ENCODE measurements around the gene BAIAP2L1. TPM values are rescaled to one million over a fixed set of nuclear protein-coding genes. Genes with fewer than 3 reads are reported as not detected.
"Not testable (repeated sequence)": the region's sequence is repeated elsewhere in the genome, so short reads cannot be mapped to it uniquely, and the experiment has no call there.

The BAIAP2L1 gene, protein sequence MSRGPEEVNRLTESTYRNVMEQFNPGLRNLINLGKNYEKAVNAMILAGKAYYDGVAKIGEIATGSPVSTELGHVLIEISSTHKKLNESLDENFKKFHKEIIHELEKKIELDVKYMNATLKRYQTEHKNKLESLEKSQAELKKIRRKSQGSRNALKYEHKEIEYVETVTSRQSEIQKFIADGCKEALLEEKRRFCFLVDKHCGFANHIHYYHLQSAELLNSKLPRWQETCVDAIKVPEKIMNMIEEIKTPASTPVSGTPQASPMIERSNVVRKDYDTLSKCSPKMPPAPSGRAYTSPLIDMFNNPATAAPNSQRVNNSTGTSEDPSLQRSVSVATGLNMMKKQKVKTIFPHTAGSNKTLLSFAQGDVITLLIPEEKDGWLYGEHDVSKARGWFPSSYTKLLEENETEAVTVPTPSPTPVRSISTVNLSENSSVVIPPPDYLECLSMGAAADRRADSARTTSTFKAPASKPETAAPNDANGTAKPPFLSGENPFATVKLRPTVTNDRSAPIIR
- 1 to 10 TPM; 2.4 TPM for total RNA-seq
- long read RNA-seq, partial matches to known transcripts, result 3 of 4 reads
- long read RNA-seq, other reads (novel, unspliced or antisense), result 1 of 4 reads

DNA sequence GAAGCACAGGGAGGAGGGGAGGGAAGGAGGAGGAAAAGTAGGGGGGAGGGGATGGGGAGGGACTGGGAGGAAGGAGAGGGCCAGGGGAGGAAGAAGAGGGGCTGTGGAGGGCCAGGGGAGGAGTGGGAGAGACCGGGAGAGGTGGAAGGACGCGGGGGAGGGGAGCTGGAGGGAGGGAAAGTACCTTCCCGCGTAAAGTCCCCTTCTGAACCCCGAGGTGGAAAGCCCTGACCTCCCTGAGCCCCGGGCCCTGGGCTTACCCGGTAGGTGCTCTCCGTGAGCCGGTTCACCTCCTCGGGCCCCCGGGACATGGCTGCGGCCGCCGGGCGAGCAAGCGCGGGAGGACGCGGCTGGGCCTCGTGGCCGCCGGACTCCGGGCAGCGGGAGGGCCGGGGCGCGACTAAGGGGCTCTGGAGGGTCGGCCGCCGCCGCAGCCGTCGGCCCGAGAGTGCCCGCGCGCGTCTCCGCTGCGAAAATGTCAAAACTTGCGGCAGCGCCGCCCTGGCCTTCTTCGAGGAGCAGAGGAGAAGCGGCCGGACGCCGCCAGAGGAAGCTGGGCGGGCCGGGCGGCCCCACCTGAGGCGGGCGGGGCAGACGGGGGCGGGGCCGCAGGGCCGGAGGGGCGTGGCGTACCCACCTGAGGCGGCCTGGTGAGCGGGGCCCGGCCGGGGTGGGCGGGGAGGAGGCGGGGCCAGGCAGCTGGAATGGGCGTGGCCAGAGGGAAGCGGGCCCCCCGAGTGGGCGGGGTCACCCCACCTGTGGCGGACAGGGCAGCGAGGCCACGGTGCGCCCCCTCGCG, at the start of gene BAIAP2L1:
BAIAP2L1 (minus strand) TSS at position 549 of the 799 bp plus-strand sequence; CDS start at position 311, 238 bp downstream.
- peak; percentile 76 for DNase-seq
- ATAC-seq, result peak; percentile 93 to 98
- intact Hi-C loops (cut with DNase I), result loop anchor here in 1 of 2 donors (2.0 kb wide), 1 partner anchor 106 kb away; no protein-coding TSS in a partner anchor

DNA sequence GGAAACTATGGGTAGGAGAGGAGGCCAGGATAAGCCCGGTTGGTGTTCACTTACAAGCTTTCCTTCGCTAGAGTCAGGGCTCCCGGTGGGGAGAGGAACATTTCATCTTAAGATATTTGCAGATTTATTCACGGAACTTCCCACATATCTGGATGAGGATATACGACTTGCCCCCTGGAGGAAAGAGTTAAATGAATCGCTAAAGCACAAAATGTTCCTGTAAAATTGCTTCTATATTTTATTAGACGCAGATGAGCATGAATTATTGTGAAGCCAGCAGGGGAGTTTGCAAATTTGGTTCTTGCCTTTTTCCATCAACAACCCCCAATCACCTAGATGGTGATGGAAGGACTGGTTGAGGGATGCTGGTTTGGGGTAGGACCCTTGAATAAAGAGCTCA, 47.9 kb upstream of the BAIAP2L1 start:
- DNase-seq (no peak), ATAC-seq (no peak)
- intact Hi-C loops (cut with DNase I), result no loop called here

DNA sequence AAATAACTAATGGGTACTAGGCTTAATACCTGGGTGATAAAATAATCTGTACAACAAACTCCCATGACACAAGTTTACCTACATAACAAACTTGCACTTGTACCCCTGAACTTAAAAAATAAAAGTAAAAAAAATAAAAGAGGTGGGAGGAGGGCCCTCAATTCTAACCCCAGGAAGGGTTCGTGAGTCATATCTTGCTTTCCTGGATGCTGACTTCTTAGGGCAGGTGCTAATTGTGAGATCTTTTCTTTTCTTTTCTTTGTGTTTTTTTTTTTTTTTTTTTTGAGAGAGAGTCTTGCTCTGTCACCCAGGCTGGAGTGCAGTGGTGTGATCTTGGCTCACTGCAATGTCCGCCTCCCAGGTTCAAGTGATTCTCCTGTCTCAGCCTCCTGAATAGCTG, 40.1 kb upstream of the BAIAP2L1 start:
- ATAC-seq; intact Hi-C loops (cut with DNase I); DNase-seq: not testable (repeated sequence)

DNA sequence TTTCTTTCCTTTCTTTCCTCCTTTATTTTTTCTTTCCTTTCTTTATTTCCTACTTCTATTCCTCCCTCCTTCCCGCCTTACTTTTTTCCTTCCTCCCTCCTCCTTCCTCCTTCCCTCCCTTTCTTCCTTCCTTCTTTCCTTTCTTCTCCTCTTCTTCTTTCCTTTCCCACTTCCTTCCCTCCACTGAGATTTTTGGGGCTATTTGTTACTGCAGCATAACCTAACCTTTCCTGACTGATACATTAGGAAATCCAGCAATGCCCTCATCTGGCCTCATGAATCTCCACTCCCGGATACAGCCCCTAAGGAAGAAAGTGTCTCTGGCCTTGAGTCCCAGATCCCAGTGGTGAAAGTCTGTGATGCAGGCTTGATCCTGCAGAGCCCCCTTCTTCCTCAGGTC, 38.6 kb upstream of the BAIAP2L1 start:
- intact Hi-C loops (cut with DNase I), result no loop called here
- DNase-seq (no peak), ATAC-seq (no peak)

DNA sequence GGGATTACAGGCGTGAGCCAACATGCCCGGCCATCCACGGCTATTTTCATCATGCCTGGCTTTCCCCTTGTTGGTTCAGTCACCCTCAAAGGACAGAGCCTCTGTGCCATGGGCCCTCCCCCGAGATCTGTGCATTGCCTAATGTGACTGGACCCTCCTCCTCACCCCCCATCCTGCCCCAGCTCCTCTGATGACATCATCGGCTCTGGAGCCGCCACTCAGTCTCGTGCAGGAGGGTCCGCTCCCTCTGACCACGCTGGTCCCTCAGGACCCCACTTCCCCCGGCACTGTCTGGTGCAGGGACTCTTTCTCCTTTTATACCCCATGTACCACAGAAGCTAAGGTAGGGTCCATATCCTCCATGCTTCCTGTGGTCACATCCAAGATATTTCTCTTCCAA, 33.2 kb upstream of the BAIAP2L1 start:
- ATAC-seq (no peak), DNase-seq (no peak)
- intact Hi-C loops (cut with DNase I), result loop anchor here (5.0 kb wide), 1 partner anchor 313 kb away; no protein-coding TSS in a partner anchor

DNA sequence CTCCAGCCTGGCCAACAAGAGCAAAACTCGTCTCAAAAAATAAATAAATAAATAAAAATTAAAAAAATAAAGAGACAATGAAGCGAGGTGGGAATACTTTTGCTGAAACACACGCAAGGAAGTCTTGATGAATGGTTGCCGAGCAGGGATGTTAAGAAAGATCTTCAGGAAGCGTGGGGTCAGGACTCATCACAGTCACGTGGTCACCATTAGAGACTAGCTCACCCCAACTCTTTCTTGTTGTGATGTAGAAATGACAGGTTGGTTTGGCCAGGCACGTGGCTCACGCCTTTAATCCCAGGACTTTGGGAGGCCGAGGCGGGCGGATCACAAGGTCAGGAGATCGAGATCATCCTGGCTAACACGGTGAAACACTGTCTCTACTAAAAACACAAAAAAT, 28.9 kb upstream of the BAIAP2L1 start:
- ATAC-seq (no peak), DNase-seq (no peak)
- intact Hi-C loops (cut with DNase I), result loop anchor here (5.0 kb wide), 1 partner anchor 318 kb away; no protein-coding TSS in a partner anchor

DNA sequence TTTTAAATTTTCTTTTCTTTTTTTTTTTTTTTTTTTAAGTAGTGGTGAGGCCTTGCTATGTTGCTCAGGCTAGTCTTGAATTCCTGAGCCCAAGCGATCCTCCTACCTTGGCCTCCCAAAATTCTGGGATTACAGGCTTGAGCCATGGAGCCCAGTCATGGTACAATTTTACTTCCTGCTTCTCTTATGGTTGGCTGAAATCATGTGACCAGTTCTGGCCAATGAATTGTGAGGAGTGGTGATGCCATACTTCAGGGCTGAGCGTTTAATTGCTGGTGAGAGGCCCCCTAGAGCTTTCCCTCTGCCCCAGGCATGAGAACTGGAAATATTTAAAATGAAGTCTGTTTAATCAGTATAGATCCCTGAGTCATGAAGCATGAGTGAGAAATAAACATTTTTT, 22.2 kb upstream of the BAIAP2L1 start:
- no peak for ATAC-seq
- intact Hi-C loops (cut with DNase I), result no loop called here
- DNase-seq, result no peak

DNA sequence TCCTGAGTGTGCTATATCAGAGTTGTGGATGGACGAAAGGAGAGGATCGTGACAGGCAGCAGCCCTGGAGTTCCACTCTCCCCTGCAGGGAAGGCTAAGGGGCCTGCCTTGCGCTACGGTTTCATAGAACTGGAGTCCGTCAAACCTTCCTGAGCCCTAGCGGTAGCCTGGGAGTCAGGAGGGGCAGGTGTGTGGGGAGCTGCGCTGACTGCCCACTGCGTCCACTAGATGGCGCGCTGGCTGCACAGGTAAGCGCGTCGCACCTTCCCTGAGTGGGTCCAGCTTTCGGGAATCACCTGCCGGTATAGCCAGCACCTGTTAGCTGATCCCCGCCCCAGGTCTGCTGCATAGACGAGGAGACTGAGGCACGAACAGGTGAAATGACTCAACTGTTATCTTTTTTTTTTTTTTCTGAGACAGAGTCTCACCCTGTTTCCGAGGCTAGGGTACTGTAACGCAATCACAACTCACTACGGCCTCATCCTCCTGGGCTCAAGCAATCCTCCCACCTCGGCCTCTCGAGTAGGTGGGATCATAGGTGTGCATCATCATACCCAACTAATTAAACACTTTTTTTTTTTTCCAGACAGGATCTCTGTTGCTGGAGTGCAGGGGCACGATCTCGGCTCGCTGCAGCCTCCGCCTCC, 20.2 kb upstream of the BAIAP2L1 start:
- intact Hi-C loops (cut with DNase I), result no loop called here
- ATAC-seq, result peak; percentile 55 to 66
- no peak for DNase-seq

DNA sequence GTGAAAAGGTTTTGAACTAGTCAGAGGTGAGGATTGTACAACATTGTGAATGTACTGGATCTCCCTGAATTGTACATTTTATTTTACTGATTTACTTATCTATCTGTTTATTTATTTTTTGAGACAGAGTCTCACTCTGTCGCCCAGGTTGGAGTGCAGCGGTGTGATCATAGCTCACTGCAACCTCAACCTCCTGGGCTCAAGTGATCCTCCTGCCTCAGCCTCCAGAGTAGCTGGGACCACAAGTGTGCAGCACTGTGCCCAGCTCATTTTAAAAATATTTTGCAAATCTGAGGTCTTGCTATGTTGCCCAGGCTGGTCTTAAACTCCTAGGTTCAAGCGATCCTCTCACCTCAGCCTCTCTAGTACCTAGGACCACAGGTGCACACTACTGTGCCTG, 19.1 kb upstream of the BAIAP2L1 start:
- ATAC-seq; DNase-seq; intact Hi-C loops (cut with DNase I): not testable (repeated sequence)

DNA sequence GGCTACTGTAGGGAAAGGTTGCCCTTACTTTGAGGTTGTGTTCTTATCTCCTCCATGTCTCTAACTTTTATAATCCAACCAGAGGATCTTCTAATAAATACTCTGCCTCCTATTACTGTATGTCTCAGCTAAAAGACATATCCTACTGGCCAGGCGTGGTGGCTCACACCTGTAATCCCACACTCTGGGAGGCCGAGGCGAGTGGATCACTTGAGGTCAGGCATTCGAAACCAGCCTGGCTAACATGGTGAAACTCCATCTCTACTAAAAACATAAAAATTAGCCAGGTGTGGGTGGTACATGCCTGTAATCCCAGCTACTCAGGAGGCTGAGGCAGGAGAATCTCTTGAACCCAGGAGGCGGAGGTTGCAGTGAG, 18.4 kb upstream of the BAIAP2L1 start:
- ATAC-seq; intact Hi-C loops (cut with DNase I); DNase-seq: not testable (repeated sequence)

DNA sequence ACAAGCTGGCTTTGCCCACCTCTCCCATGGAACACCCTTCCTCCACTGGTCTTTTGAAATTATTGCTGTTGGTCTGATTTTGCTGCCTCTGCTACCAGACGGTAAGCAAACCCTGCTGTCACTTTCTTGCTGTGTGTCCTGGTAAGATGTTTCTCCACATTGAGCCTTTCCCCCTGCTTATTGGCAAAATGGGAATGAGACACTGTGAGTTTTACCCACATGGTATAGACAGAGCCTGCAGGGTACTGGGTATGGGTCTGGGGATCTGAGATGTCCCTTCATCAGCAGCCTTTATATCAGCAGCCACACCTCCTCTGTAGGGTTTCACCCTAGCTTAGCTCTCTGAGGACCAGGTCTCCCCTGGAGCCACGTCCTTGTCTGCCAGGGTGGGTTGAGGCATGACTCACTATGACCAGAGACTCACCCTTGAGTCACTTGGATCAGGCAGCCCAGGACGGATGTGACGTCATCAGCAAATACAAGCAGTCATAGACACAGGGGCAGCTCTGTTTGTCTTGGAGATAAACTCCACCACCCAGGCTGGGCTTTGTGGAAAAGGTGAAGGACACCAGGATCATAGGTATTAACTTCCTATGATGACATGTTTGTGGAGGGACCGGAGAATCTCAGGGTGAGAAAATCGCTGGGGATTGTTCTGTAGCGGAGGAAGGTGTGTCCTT, 17.9 kb upstream of the BAIAP2L1 start:
- ATAC-seq (peak in 1 of 2 donors; percentile 93), DNase-seq (peak; percentile 57)
- intact Hi-C loops (cut with DNase I), result no loop called here

DNA sequence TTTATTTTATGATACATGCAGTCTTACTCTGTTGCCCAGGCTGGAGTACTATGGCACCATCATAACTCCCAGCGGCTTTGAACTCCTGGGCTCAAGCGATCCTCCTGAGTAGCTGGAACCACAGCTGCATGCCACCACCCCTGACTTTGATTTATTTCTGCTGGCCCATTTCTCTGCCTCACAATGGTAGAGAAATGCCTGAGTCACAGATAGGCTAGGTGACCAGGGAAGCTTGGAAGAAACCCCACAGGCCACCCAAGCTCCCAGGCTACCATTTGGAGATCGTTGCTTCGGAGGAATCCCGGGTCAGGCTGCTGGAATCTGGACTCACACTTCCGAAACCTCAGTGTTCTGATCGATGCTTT, 17.4 kb upstream of the BAIAP2L1 start:
- intact Hi-C loops (cut with DNase I), result no loop called here

DNA sequence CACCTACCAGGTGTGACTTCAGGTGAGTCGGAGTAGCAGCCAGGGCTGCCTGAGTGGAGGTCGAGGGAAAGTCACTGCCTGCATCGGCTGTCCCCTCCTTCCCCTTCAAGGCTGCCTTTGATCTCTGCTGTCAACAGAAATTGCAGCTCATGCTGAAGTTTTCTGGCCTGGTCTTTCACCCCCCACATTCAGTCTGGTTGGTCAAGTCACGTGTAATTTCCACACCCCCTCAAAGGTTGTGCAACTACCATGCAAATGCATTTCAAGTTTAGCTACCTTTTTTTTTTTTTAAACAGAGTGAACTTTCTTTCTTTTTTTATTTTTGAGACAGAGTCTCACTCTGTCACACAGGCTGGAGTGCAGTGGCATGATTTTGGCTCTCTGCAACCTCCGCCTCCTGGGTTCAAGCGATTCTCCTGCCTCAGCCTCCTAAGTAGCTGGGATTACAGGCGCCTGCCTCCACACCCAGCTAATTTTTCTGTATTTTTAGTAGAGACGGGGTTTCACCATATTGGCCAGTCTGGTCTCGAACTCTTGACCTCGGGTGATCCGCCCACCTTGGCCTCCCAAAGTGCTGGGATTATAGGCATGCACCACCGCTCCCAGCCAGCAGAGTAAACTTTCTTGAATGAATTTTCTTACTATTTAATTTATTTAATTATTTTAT, 16.8 kb upstream of the BAIAP2L1 start:
- DNase-seq; ATAC-seq; intact Hi-C loops (cut with DNase I): not testable (repeated sequence)

More for the DNA sequence above, 17.4 kb upstream of the BAIAP2L1 start:
- no peak for DNase-seq
- no peak for ATAC-seq

DNA sequence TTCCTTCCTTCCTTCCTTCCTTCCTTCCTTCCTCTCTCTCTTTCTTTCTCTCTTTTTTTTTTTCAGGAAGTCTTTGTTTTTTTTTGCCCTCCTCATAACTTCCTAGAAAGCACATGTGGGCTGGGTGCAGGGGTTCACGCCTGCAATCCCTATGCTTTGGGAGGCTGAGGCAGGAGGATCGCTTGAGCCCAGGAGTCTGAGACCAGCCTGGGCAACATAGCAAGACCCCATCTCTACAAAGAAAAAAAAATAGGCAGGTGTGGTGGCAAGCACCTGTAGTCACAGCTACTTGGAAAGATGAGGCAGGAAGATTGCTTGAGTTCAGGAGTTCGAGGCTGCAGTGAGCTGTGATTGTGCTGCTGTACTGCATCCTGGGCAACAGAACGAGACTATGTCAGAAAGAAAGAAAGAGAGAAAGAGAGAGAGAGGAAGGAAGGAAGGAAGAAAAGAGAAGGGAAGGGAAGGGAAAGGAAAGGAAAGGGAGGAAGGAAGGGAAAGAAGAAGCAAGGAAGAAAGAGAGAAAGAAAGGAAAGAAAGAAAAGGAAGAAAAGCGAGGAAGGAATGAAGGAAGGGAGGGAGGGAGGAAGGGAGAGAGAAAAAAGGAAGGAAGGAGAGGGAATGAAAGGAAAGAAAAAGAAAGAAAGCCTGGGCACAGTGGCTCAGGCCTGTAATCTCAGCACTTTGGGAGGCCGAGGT, 13.5 kb upstream of the BAIAP2L1 start:
- ATAC-seq (no peak), DNase-seq (no peak)
- intact Hi-C loops (cut with DNase I), result no loop called here

DNA sequence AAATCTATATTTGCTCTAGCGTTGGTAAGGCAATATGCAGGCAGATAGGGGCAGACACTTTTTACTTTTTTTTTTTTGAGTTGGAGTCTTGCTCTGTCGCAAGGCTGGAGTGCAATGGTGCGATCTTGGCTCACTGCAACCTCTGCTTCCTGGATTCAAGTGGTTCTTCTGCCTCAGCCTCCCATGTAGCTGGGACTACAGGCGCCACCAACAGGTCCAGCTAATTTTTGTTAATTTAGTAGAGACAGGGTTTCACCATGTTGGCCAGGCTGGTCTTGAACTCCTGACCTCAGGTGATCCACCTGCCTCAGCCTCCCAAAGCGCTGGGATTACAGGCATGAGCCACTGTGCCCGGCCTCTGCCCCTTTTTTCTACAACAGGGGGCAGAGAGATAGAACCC, 12.8 kb upstream of the BAIAP2L1 start:
- intact Hi-C loops (cut with DNase I); DNase-seq; ATAC-seq: not testable (repeated sequence)

DNA sequence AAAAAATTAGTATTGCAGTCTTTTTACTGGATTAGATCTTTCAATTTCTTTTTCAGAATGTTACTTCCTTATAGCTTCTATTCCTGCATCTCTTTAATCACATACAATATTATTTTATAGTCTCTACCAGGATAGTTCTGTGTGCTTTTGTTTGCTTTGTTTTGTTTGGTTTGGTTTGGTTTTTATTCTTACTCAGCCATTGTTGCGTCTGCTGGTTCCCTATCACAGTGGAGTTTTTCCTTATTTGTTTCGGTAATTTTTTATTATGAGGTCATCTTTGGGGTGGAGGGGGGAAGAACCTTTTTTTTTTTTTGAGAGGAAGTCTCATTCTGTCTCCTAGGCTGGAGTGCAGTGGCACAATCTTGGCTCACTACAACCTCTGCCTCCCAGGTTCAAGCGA, 9.0 kb upstream of the BAIAP2L1 start:
- intact Hi-C loops (cut with DNase I), result no loop called here
- no peak for ATAC-seq
- DNase-seq, result no peak

DNA sequence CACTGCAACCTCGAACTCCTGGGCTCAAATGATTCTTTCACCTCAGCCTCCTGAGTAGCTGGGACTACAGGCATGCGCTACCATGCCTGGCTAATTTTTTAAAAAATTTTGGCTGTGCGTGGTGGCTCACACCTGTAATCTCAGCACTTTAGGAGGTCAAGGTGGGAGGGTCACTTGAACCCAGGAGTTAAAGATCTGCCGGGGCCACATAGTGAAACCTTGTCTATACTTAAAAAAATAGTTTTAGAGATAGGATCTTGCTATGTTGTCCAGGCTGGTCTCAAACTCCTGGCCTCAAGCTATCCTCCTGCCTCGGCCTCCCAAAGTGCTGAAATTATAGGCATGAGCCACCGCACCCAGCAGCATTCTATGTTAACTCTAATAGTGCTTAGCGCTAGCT, 7.3 kb upstream of the BAIAP2L1 start:
- ATAC-seq; intact Hi-C loops (cut with DNase I); DNase-seq: not testable (repeated sequence)

DNA sequence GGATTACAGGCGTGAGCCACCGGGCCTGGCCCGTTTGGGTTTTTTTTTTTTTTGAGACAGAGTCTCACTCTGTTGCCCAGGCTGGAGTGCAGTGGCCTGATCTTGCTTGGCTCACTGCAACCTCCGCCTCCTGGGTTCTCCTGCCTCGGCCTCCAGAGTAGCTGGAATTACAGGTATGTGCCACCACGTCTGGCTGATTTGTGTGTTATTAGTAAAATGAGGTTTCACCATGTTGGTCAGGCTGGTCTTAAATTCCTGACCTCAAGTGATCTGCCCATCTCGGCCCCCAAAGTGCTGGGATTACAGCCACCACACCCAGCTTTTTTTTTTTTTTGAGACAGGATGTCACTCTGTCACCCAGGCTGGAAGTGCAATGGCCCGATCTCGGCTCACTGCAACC, 5.9 kb upstream of the BAIAP2L1 start:
- ATAC-seq (no peak), DNase-seq (no peak)
- intact Hi-C loops (cut with DNase I), result no loop called here

All from left cardiac atrium (tissue), 4 donors.